ENCODE data around the gene SYT6. TPM values are rescaled to one million over a fixed set of nuclear protein-coding genes. Genes with fewer than 3 reads are reported as not detected.

Gene SYT6
- polyA plus RNA-seq, 4 donors: 0.04 to 0.54 (median 0.18) TPM; not detected in 1

- Histone ChIP-seq H3K27me3 (ENCODE audit: control insufficient read depth in 3 of 3, insufficient read depth in 3 of 3, low read length in 3 of 3) (no peaks in the 10 kb centered on the region), H3K4me3 (ENCODE audit: low read depth in 1 of 3, low read length in 3 of 3) (no peak overlapping the region), H3K4me1 (ENCODE audit: control insufficient read depth in 3 of 3, insufficient read depth in 2 of 3, low read depth in 1 of 3, low read length in 2 of 3) (no peaks in the 10 kb centered on the region), H3K27ac (ENCODE audit: low read depth in 1 of 3, low read length in 2 of 3) (no peak overlapping the region), H3K36me3 (ENCODE audit: control insufficient read depth in 3 of 3, insufficient read depth in 2 of 3, low read depth in 1 of 3, low read length in 3 of 3) (no peaks in the 10 kb centered on the region), H3K9me3 (ENCODE audit: control insufficient read depth in 2 of 2, insufficient read depth in 1 of 2, low read depth in 1 of 2, low read length in 1 of 2) (no peaks in the 10 kb centered on the region)
- FAIRE-seq: no peak
- 81 to 92% (median 88%) methylated on average over 9 of the region's 9 CpGs for WGBS, 3 donors
- DNase-seq: no peak
Observed at GRCh38 chr1:114094675-114095074, 59.0 kb downstream of the SYT6 start.

GRCh38 chr1:114094363-114094634 lies 59.4 kb downstream of the SYT6 start:
- Histone ChIP-seq H3K27ac (ENCODE audit: low read depth in 1 of 3, low read length in 2 of 3) (no peak overlapping the region), H3K4me1 (ENCODE audit: control insufficient read depth in 3 of 3, insufficient read depth in 2 of 3, low read depth in 1 of 3, low read length in 2 of 3) (no peaks in the 10 kb centered on the region), H3K36me3 (ENCODE audit: control insufficient read depth in 3 of 3, insufficient read depth in 2 of 3, low read depth in 1 of 3, low read length in 3 of 3) (no peaks in the 10 kb centered on the region), H3K9me3 (ENCODE audit: control insufficient read depth in 2 of 2, insufficient read depth in 1 of 2, low read depth in 1 of 2, low read length in 1 of 2) (no peaks in the 10 kb centered on the region), H3K4me3 (ENCODE audit: low read depth in 1 of 3, low read length in 3 of 3) (no peak overlapping the region), H3K27me3 (ENCODE audit: control insufficient read depth in 3 of 3, insufficient read depth in 3 of 3, low read length in 3 of 3) (no peaks in the 10 kb centered on the region)
- FAIRE-seq: no peak
- 64 to 86% (median 77%) methylated on average over 4 of the region's 4 CpGs for WGBS, 3 donors
- no peak for DNase-seq

DNA sequence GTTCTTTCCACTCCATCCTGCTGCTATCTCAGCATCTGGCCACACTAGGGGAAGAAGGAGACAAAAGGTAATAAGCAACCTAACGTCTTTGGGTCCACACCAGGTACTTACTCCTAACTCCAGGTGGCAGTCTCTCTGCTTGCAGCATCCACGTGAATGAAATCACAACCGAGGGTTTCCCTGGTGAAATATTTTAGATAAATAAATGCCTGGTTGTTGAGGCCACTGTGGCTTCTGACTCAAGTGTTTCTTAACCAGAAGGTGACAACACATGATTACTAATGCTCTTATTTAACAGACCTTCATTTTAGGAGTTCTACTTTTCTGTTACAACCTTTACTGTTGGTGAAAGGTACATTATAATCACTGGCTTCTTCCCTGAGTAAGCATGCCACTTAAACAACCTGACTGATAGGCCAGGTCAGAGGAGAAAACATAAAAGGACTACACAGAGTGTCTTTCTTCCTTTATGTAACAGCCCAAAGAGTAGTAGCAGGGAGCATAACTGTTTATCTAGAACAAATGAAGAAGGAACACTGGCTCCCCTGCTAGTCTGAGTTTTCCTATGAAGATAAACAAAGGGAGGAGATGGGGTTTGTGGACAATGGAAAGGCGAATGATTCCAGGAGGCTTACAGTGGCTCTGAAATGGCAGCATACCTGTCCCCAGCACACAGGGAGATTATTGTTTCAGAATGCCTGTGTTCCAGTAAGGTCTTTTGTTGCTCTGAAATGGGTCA lies 59.9 kb downstream of the SYT6 start:
- H3K27me3 ChIP-seq (ENCODE audit: control insufficient read depth in 3 of 3, insufficient read depth in 3 of 3, low read length in 3 of 3): no peaks in the 10 kb centered on the region
- DNase-seq (peak in 1 of 2 donors; percentile 3), FAIRE-seq (no peak)
- H3K9me3 ChIP-seq (ENCODE audit: control insufficient read depth in 2 of 2, insufficient read depth in 1 of 2, low read depth in 1 of 2, low read length in 1 of 2): no peaks in the 10 kb centered on the region
- 22 to 54% (median 38%) methylated on average over 4 of the region's 4 CpGs for WGBS, 3 donors
- H3K36me3 ChIP-seq (ENCODE audit: control insufficient read depth in 3 of 3, insufficient read depth in 2 of 3, low read depth in 1 of 3, low read length in 3 of 3): no peaks in the 10 kb centered on the region
- H3K4me3 ChIP-seq (ENCODE audit: low read depth in 1 of 3, low read length in 3 of 3): no peak overlapping the region
- H3K27ac ChIP-seq (ENCODE audit: low read depth in 1 of 3, low read length in 2 of 3): no peak overlapping the region
- no peaks in the 10 kb centered on the region for H3K4me1 ChIP-seq (ENCODE audit: control insufficient read depth in 3 of 3, insufficient read depth in 2 of 3, low read depth in 1 of 3, low read length in 2 of 3)

- no peak for DNase-seq
- Histone ChIP-seq H3K27ac (ENCODE audit: low read depth in 1 of 3, low read length in 2 of 3) (no peak overlapping the region), H3K27me3 (ENCODE audit: control insufficient read depth in 3 of 3, insufficient read depth in 3 of 3, low read length in 3 of 3) (no peaks in the 10 kb centered on the region), H3K4me3 (ENCODE audit: low read depth in 1 of 3, low read length in 3 of 3) (no peak overlapping the region), H3K36me3 (ENCODE audit: control insufficient read depth in 3 of 3, insufficient read depth in 2 of 3, low read depth in 1 of 3, low read length in 3 of 3) (no peaks in the 10 kb centered on the region), H3K9me3 (ENCODE audit: control insufficient read depth in 2 of 2, insufficient read depth in 1 of 2, low read depth in 1 of 2, low read length in 1 of 2) (no peaks in the 10 kb centered on the region), H3K4me1 (ENCODE audit: control insufficient read depth in 3 of 3, insufficient read depth in 2 of 3, low read depth in 1 of 3, low read length in 2 of 3) (no peaks in the 10 kb centered on the region)
- no peak for FAIRE-seq
- WGBS, 3 donors: 63 to 88% (median 82%) methylated on average over 3 of the region's 3 CpGs
Observed at GRCh38 chr1:114092186-114093062, 61.2 kb downstream of the SYT6 start.

DNA sequence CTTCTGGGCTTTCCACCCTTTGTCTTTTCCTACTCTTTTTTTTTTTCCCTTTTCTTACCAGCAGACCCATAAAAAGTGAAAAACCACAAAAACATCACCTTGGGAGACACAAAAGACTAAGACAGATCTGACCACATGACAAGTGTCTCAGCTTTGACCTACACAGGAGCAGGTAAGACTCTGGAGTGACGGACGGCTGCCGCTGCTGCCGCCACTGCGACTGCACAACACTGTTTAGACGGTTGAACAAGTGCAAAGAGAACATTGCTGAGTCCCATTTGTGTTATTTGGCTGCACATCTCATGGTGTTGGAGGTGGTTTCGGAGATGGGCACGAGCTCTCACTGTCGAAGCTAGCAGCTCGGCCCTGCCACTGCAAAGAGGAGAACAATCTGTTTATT lies 62.0 kb downstream of the SYT6 start:
- no peak overlapping the region for H3K27ac ChIP-seq (ENCODE audit: low read depth in 1 of 3, low read length in 2 of 3)
- no peak for FAIRE-seq
- 88 to 94% (median 92%) methylated on average over 10 of the region's 10 CpGs for WGBS, 3 donors
- no peaks in the 10 kb centered on the region for H3K9me3 ChIP-seq (ENCODE audit: control insufficient read depth in 2 of 2, insufficient read depth in 1 of 2, low read depth in 1 of 2, low read length in 1 of 2)
- no peaks in the 10 kb centered on the region for H3K4me1 ChIP-seq (ENCODE audit: control insufficient read depth in 3 of 3, insufficient read depth in 2 of 3, low read depth in 1 of 3, low read length in 2 of 3)
- no peaks in the 10 kb centered on the region for H3K27me3 ChIP-seq (ENCODE audit: control insufficient read depth in 3 of 3, insufficient read depth in 3 of 3, low read length in 3 of 3)
- no peaks in the 10 kb centered on the region for H3K36me3 ChIP-seq (ENCODE audit: control insufficient read depth in 3 of 3, insufficient read depth in 2 of 3, low read depth in 1 of 3, low read length in 3 of 3)
- no peak for DNase-seq
- no peak overlapping the region for H3K4me3 ChIP-seq (ENCODE audit: low read depth in 1 of 3, low read length in 3 of 3)

GRCh38 chr1:114090738-114091505 lies 62.7 kb downstream of the SYT6 start:
- DNase-seq (no peak), FAIRE-seq (no peak)
- H3K4me3 ChIP-seq (ENCODE audit: low read depth in 1 of 3, low read length in 3 of 3): no peak overlapping the region
- no peaks in the 10 kb centered on the region for H3K36me3 ChIP-seq (ENCODE audit: control insufficient read depth in 3 of 3, insufficient read depth in 2 of 3, low read depth in 1 of 3, low read length in 3 of 3)
- H3K9me3 ChIP-seq (ENCODE audit: control insufficient read depth in 2 of 2, insufficient read depth in 1 of 2, low read depth in 1 of 2, low read length in 1 of 2): no peaks in the 10 kb centered on the region
- H3K27me3 ChIP-seq (ENCODE audit: control insufficient read depth in 3 of 3, insufficient read depth in 3 of 3, low read length in 3 of 3): no peaks in the 10 kb centered on the region
- 82 to 88% (median 83%) methylated on average over 11 of the region's 11 CpGs for WGBS, 3 donors
- H3K27ac ChIP-seq (ENCODE audit: low read depth in 1 of 3, low read length in 2 of 3): no peak overlapping the region
- H3K4me1 ChIP-seq (ENCODE audit: control insufficient read depth in 3 of 3, insufficient read depth in 2 of 3, low read depth in 1 of 3, low read length in 2 of 3): no peaks in the 10 kb centered on the region

DNA sequence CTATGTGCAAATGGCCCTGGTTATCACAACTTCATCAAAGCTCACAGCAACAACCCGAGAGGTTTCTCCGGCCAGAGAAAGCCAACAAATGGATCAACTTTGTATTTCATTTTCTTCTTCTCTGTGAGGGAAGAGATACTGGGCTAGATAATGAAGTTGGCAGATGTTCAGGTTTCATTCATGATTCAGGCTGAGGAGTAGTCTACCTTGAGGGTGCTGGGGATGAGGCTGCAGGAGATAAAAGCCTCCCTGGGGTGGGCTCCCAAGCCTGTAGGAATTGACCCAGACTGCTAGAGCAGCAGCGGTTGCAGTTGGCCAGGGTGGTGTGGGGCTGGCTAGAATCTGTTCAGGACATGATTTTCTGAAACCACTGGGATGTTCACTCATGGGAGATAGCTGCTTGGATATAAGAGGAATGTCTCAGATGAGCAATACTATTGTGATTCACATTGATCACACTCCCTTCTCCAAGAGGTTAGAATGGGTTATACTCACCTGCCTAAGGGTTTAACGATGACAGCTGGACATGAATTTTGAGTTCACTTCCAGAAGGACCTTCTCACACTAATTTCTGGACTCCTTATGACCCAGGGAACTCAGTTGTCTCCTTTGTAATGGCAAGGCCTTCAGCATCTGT lies 64.0 kb downstream of the SYT6 start:
- no peak overlapping the region for H3K4me3 ChIP-seq (ENCODE audit: low read depth in 1 of 3, low read length in 3 of 3)
- WGBS, 3 donors: 82 to 89% (median 86%) methylated on average over 4 of the region's 4 CpGs
- H3K36me3 ChIP-seq (ENCODE audit: control insufficient read depth in 3 of 3, insufficient read depth in 2 of 3, low read depth in 1 of 3, low read length in 3 of 3): no peaks in the 10 kb centered on the region
- H3K27me3 ChIP-seq (ENCODE audit: control insufficient read depth in 3 of 3, insufficient read depth in 3 of 3, low read length in 3 of 3): no peaks in the 10 kb centered on the region
- no peaks in the 10 kb centered on the region for H3K4me1 ChIP-seq (ENCODE audit: control insufficient read depth in 3 of 3, insufficient read depth in 2 of 3, low read depth in 1 of 3, low read length in 2 of 3)
- DNase-seq (no peak), FAIRE-seq (no peak)
- H3K9me3 ChIP-seq (ENCODE audit: control insufficient read depth in 2 of 2, insufficient read depth in 1 of 2, low read depth in 1 of 2, low read length in 1 of 2): no peaks in the 10 kb centered on the region
- no peak overlapping the region for H3K27ac ChIP-seq (ENCODE audit: low read depth in 1 of 3, low read length in 2 of 3)
